ENCODE measurements around the gene UST. TPM values are rescaled to one million over a fixed set of nuclear protein-coding genes. Genes with fewer than 3 reads are reported as not detected.

Gene UST
- polyA plus RNA-seq, 1 experiment, result 21.4 TPM

GRCh38 chr6:149107520-149107919, 360.7 kb downstream of the UST start:
- CTCF ChIA-PET, result no interaction called here
- no peak for TF ChIP-seq CTCF (IDR thresholded peaks at IDR 0.05; ENCODE audit: low read depth, low read length)
- DNase-seq (ENCODE audit: low read depth, low spot score), result no peak
- no peaks in the 10 kb centered on the region for H3K9me3 ChIP-seq (ENCODE audit: control insufficient read depth, insufficient read depth, low read length)
- H3K27ac ChIP-seq (ENCODE audit: low read depth, low read length), result no peak overlapping the region
- no peak overlapping the region for H3K4me3 ChIP-seq (ENCODE audit: low read depth, low read length)
- H3K27me3 ChIP-seq (ENCODE audit: control insufficient read depth, insufficient read depth, low read length), result no peaks in the 10 kb centered on the region
- POLR2A ChIA-PET, result no interaction called here

- Histone ChIP-seq H3K27ac (ENCODE audit: low read depth, low read length) (no peak overlapping the region), H3K4me3 (ENCODE audit: low read depth, low read length) (no peak overlapping the region), H3K27me3 (ENCODE audit: control insufficient read depth, insufficient read depth, low read length) (no peaks in the 10 kb centered on the region), H3K9me3 (ENCODE audit: control insufficient read depth, insufficient read depth, low read length) (0 out of 2 replicates have a peak, but pooled peaks cover 1% of the 10 kb centered on the region)
- CTCF ChIA-PET, result no interaction called here
- TF ChIP-seq CTCF (IDR thresholded peaks at IDR 0.05; ENCODE audit: low read depth, low read length), result no peak
- POLR2A ChIA-PET, result no interaction called here
- DNase-seq (ENCODE audit: low read depth, low spot score), result no peak
These were observed 361.4 kb downstream of the UST start for GRCh38 chr6:149108038-149108748.

GRCh38 chr6:149108749-149109100, 361.9 kb downstream of the UST start:
- H3K4me3 ChIP-seq (ENCODE audit: low read depth, low read length), result no peak overlapping the region
- no peak overlapping the region for H3K27ac ChIP-seq (ENCODE audit: low read depth, low read length)
- CTCF ChIA-PET, result no interaction called here
- no peaks in the 10 kb centered on the region for H3K27me3 ChIP-seq (ENCODE audit: control insufficient read depth, insufficient read depth, low read length)
- DNase-seq (ENCODE audit: low read depth, low spot score), result no peak
- POLR2A ChIA-PET, result no interaction called here
- H3K9me3 ChIP-seq (ENCODE audit: control insufficient read depth, insufficient read depth, low read length), result 0 out of 2 replicates have a peak, but pooled peaks cover 6% of the 10 kb centered on the region
- no peak for TF ChIP-seq CTCF (IDR thresholded peaks at IDR 0.05; ENCODE audit: low read depth, low read length)

- Histone ChIP-seq H3K27ac (ENCODE audit: low read depth, low read length) (no peak overlapping the region), H3K9me3 (ENCODE audit: control insufficient read depth, insufficient read depth, low read length) (0 out of 2 replicates have a peak, but pooled peaks cover 6% of the 10 kb centered on the region), H3K4me3 (ENCODE audit: low read depth, low read length) (no peak overlapping the region), H3K27me3 (ENCODE audit: control insufficient read depth, insufficient read depth, low read length) (no peaks in the 10 kb centered on the region)
- DNase-seq (ENCODE audit: low read depth, low spot score), result no peak
- ChIA-PET POLR2A (no interaction called here), CTCF (no interaction called here)
- no peak for TF ChIP-seq CTCF (IDR thresholded peaks at IDR 0.05; ENCODE audit: low read depth, low read length)
These were observed 362.7 kb downstream of the UST start for GRCh38 chr6:149109397-149110070.

GRCh38 chr6:149111556-149112115, 364.8 kb downstream of the UST start:
- no peak for DNase-seq (ENCODE audit: low read depth, low spot score)
- H3K27ac ChIP-seq (ENCODE audit: low read depth, low read length), result no peak overlapping the region
- ChIA-PET POLR2A (no interaction called here), CTCF (no interaction called here)
- TF ChIP-seq CTCF (IDR thresholded peaks at IDR 0.05; ENCODE audit: low read depth, low read length), result no peak
- 0 out of 2 replicates have a peak, but pooled peaks cover 6% of the 10 kb centered on the region for H3K9me3 ChIP-seq (ENCODE audit: control insufficient read depth, insufficient read depth, low read length)
- peaks cover 2% of the 10 kb centered on the region for H3K27me3 ChIP-seq (ENCODE audit: control insufficient read depth, insufficient read depth, low read length)
- no peak overlapping the region for H3K4me3 ChIP-seq (ENCODE audit: low read depth, low read length)

Measured in AG04450 (cell line).